A549 (cell line): Measurements from ENCODE around the gene GNG7.

Source experiments
- BHLHE40 ChIP-seq: IDR thresholded peaks from 2 replicates; pipeline ENCODE4 v1.6.1; 2012; ENCODE audit warnings: low read depth, low read length, inconsistent platforms
- HDAC2 ChIP-seq: fragments of 200-600 bp; sonication (generic); IDR thresholded peaks from 2 replicates; pipeline ENCODE4 v1.6.1; 2016
- JUN ChIP-seq, 2 experiments: fragments of >200 bp; sonication (Bioruptor Twin); formaldehyde crosslinking; IDR thresholded peaks; 2 replicates in 1 of 2; 3 replicates in 1 of 2; pipeline ENCODE4 v1.6.1; 2016 to 2017
- KDM1A ChIP-seq: fragments of 200-600 bp; sonication (generic); IDR thresholded peaks from 2 replicates; pipeline ENCODE4 v1.6.1; 2016; ENCODE audit warnings: low read depth, mild to moderate bottlenecking
- MAZ ChIP-seq: fragments of 150-350 bp; IDR thresholded peaks from 2 replicates; pipeline ENCODE4 v1.6.1; 2014; ENCODE audit warnings: antibody characterized with exemption, low read depth, low read length, borderline replicate concordance
- POLR2A ChIP-seq: IDR thresholded peaks from 2 replicates; pipeline ENCODE4 v1.6.1; 2012; ENCODE audit warnings: mild to moderate bottlenecking, low read length
- RCOR1 ChIP-seq: fragments of 150-350 bp; IDR thresholded peaks from 2 replicates; pipeline ENCODE4 v1.6.1; 2014; ENCODE audit warnings: antibody characterized with exemption, low read length, low read depth
- TFCP2L1 ChIP-seq: fragments of 250-450 bp; sonication (Bioruptor Pico); IDR thresholded peaks from 2 replicates; pipeline ENCODE4 v1.5.0; 2021; ENCODE audit warnings: mild to moderate bottlenecking
- TP53 ChIP-seq: fragments of 250-450 bp; sonication (Bioruptor Pico); IDR thresholded peaks from 2 replicates; pipeline ENCODE4 v1.5.0; 2021; ENCODE audit warnings: mild to moderate bottlenecking, moderate library complexity
- TF ChIP-seq, protein P1 (sequence below): fragments of >200 bp; sonication (Bioruptor Twin); formaldehyde crosslinking; IDR thresholded peaks from 3 replicates; pipeline ENCODE4 v1.5.1; 2016

DNA sequence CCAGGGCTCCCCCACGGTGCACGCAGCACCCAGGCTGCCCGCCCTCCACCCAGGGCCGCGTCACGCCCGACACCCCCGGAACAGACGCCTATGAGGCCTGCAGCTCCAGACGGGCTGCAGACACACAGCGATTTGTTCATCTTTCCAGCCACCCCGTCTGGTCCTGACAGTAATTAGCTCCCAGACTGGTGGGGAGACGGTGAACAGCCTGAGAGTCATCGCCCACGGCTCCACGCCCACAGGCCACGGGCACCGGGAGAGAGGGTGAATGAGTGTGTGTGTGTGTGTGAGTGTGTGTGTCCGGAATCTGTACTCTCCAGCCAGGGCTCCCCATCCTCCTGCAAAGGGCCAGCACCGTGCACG lies 208.4 kb downstream of the GNG7 start:
- TF ChIP-seq POLR2A, result no peak
- TF ChIP-seq RCOR1, result no peak
- TF ChIP-seq, protein P1, sequence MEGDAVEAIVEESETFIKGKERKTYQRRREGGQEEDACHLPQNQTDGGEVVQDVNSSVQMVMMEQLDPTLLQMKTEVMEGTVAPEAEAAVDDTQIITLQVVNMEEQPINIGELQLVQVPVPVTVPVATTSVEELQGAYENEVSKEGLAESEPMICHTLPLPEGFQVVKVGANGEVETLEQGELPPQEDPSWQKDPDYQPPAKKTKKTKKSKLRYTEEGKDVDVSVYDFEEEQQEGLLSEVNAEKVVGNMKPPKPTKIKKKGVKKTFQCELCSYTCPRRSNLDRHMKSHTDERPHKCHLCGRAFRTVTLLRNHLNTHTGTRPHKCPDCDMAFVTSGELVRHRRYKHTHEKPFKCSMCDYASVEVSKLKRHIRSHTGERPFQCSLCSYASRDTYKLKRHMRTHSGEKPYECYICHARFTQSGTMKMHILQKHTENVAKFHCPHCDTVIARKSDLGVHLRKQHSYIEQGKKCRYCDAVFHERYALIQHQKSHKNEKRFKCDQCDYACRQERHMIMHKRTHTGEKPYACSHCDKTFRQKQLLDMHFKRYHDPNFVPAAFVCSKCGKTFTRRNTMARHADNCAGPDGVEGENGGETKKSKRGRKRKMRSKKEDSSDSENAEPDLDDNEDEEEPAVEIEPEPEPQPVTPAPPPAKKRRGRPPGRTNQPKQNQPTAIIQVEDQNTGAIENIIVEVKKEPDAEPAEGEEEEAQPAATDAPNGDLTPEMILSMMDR, result no peak
- no peak for TF ChIP-seq TP53
- no peak for TF ChIP-seq TFCP2L1 (CRISPR knock-in tag)
- no peak for TF ChIP-seq JUN (IDR thresholded peaks at IDR 0.05)
- no peak for TF ChIP-seq KDM1A
- TF ChIP-seq MAZ, result no peak
- TF ChIP-seq HDAC2, result no peak
- no peak for TF ChIP-seq BHLHE40
